ENCODE data around the gene SSTR3.

DNA sequence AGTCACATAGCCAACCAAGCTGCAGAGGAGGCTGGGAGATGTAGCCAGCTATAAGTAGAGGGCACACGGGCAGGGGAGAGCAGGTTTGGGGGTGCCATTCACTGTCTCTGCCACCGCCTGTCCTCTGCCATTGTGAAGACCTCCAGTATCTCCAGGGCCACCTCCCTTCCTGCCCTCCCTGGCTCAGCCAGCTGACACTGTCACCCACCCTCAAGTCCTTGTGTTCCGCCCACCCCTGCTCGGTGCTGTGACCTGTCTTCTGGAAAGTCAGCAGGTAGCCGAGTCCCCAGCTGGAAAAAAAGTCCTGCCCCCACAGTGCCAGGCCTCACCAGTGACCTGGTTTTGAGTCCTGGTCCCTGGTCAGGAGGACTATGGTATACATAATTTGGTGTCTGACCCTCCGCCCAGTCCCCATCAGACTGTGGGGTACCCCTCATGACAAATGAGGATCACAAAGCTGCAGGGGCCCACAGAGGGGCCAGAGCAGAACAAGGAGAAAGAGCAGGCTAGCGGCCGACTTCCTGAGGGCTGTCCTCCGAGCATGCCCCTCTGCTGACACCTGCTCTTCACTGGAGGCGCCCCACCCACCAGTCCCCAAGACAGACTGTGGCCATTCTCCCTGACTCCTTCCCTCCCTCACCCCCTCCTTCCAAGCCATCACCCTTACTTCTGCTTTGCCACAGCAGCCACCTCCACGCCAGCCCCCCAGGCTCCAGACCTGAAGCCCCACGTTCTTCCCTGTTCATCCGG, 55.4 kb downstream of the SSTR3 start:
- no peak for TF ChIP-seq EP300 (IDR thresholded peaks at IDR 0.05; ENCODE audit: low read depth)
- TF ChIP-seq, protein P1, sequence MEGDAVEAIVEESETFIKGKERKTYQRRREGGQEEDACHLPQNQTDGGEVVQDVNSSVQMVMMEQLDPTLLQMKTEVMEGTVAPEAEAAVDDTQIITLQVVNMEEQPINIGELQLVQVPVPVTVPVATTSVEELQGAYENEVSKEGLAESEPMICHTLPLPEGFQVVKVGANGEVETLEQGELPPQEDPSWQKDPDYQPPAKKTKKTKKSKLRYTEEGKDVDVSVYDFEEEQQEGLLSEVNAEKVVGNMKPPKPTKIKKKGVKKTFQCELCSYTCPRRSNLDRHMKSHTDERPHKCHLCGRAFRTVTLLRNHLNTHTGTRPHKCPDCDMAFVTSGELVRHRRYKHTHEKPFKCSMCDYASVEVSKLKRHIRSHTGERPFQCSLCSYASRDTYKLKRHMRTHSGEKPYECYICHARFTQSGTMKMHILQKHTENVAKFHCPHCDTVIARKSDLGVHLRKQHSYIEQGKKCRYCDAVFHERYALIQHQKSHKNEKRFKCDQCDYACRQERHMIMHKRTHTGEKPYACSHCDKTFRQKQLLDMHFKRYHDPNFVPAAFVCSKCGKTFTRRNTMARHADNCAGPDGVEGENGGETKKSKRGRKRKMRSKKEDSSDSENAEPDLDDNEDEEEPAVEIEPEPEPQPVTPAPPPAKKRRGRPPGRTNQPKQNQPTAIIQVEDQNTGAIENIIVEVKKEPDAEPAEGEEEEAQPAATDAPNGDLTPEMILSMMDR (IDR thresholded peaks at IDR 0.05), result no peak
- no peak for TF ChIP-seq POLR2AphosphoS5 (IDR thresholded peaks at IDR 0.05)
- TF ChIP-seq POLR2A (IDR thresholded peaks at IDR 0.05), result no peak

Data from transverse colon (tissue), 4 donors.